ENCODE measurements around the gene AK1.
"Not testable (repeated sequence)": the region's sequence is repeated elsewhere in the genome, so short reads cannot be mapped to it uniquely, and the experiment has no call there.

Gene AK1

DNA sequence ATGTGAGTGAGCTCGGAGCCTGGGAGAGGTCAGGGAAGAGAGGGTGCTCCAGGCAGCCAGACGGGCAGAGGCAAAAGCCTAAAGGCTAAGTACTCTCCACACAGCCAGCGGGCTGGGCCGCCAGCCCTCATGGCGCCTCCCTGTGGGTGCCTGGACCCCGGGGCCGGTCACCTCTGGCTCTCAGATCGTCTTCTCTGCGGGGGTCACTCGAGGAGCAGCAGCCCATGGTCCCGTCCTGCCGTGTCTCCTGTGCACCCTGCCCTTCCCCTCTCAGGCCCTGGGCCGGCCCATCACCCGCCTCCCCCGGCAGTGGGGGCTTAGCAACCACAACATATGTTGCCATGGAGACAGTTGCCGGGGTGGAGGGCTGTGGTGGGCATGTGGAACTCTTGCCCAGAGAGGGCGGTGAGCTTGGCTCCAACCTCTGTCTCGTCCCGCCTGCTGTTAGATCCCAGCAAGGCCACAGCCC is 4.2 kb downstream of the AK1 start:
- Histone ChIP-seq H3K4me3 (ENCODE audit: low read depth, low read length) (no peak overlapping the region), H3K4me1 (peaks cover 4% of the 10 kb centered on the region), H3K9me3 (no peaks in the 10 kb centered on the region), H3K27me3 (no peaks in the 10 kb centered on the region), H3K36me3 (peaks cover 4% of the 10 kb centered on the region; the same call in 1 of the 2 replicates)
- no peak for DNase-seq
- TF ChIP-seq, protein P1, sequence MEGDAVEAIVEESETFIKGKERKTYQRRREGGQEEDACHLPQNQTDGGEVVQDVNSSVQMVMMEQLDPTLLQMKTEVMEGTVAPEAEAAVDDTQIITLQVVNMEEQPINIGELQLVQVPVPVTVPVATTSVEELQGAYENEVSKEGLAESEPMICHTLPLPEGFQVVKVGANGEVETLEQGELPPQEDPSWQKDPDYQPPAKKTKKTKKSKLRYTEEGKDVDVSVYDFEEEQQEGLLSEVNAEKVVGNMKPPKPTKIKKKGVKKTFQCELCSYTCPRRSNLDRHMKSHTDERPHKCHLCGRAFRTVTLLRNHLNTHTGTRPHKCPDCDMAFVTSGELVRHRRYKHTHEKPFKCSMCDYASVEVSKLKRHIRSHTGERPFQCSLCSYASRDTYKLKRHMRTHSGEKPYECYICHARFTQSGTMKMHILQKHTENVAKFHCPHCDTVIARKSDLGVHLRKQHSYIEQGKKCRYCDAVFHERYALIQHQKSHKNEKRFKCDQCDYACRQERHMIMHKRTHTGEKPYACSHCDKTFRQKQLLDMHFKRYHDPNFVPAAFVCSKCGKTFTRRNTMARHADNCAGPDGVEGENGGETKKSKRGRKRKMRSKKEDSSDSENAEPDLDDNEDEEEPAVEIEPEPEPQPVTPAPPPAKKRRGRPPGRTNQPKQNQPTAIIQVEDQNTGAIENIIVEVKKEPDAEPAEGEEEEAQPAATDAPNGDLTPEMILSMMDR (IDR thresholded peaks at IDR 0.05; ENCODE audit: low read depth, low read length), result no peak

DNA sequence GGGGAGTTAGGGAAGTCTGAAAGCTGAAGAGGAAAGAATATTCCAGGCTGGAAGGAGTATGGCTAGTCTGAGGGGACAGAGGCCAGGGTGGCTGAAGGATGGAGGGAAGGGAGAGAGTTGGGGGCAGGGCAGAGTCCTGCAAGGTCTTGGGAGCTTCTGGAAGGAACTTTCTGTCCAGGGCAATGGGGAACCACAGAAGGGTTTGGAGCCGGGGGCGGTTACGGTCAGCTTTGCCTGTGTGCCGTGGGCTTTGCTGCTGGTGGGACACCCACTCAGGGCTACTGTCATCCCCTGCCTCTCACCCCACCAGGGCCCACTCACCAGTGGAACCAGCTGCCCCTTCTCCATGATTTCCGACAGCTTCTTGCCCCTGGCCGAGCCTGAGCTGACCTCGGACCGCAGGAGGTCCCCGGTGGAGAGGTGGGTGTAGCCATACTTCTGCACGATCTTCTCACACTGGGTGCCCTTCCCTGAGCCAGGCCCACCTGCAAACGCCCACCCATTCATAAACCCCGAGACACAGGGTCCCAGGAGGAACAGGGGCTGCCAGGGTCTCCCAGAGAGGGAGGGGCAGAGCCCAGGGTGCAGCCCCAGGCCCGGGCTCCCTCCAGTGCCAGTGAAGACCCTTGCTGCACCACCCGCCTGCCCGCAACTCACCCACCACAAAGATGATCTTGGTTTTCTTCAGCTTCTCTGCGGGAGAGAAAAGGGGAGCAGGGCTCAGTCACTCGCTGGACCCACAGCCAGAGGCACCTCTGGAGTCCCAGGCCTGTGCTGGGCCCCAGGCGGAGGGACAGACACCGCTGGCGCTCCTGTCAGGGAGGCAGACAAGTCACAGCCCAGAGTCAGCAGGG is 4.9 kb downstream of the AK1 start:
- Histone ChIP-seq H3K4me3 (ENCODE audit: low read depth, low read length) (no peak overlapping the region), H3K4me1 (no peaks in the 10 kb centered on the region; the same call in none of the 2 replicates)
- TF ChIP-seq, protein P1 (IDR thresholded peaks at IDR 0.05; ENCODE audit: low read depth, low read length), result no peak

DNA sequence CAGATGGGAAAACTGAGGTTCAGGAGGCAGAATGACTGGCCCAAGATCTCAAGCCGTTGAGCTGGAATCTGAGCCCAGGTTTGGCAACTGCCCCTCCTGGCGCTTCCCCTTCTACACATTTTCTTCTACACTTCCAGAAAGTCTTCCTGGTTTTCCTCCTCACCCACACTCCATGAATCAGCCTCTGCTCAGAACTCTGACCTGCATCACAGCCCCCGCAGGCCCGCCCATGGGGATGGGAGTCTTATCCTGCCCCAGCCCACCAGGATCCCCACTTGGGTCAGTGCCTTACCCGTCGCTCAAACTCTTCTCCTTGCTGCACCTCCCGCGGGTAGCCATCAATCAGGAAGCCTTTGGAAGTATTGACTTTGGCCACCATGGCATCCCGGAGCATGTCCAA is 5.9 kb downstream of the AK1 start:
- H3K9me3 ChIP-seq, result no peaks in the 10 kb centered on the region
- no peaks in the 10 kb centered on the region; the same call in 1 of the 2 replicates for H3K4me1 ChIP-seq
- TF ChIP-seq, protein P1 (IDR thresholded peaks at IDR 0.05; ENCODE audit: low read depth, low read length), result no peak
- no peak for DNase-seq
- H3K4me3 ChIP-seq (ENCODE audit: low read depth, low read length), result no peak overlapping the region
- H3K27me3 ChIP-seq, result no peaks in the 10 kb centered on the region
- H3K36me3 ChIP-seq, result peaks cover 4% of the 10 kb centered on the region

More for the DNA sequence above, 4.9 kb downstream of the AK1 start:
- Histone ChIP-seq H3K36me3 (peaks cover 4% of the 10 kb centered on the region), H3K9me3 (no peaks in the 10 kb centered on the region), H3K27me3 (no peaks in the 10 kb centered on the region)
- no peak for DNase-seq

DNA sequence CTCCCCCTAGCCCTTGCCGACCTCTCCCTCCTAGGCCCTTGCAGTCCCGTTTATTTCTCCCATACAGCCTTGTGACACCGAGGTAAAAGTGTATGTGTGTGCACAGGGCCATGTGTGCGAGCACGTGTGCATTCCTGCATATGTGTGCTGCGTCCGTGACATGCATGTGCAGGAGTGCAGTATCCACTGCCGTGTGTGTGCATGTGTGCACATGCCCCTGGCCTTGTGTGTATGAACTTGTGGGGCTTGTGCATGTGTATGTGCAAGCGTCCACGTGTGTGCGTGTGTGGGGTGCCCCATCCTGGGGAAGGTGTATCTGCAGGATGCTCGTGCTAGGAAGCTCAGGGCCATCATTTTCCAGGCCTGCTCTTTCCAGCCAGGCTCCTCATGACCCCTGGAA is 6.6 kb downstream of the AK1 start:
- peaks cover 6% of the 10 kb centered on the region for H3K36me3 ChIP-seq
- no peaks in the 10 kb centered on the region for H3K9me3 ChIP-seq
- H3K27me3 ChIP-seq, result no peaks in the 10 kb centered on the region
- TF ChIP-seq, protein P1 (IDR thresholded peaks at IDR 0.05; ENCODE audit: low read depth, low read length), result no peak
- H3K4me3 ChIP-seq (ENCODE audit: low read depth, low read length), result no peak overlapping the region
- peaks cover 1% of the 10 kb centered on the region for H3K4me1 ChIP-seq
- DNase-seq, result no peak

DNA sequence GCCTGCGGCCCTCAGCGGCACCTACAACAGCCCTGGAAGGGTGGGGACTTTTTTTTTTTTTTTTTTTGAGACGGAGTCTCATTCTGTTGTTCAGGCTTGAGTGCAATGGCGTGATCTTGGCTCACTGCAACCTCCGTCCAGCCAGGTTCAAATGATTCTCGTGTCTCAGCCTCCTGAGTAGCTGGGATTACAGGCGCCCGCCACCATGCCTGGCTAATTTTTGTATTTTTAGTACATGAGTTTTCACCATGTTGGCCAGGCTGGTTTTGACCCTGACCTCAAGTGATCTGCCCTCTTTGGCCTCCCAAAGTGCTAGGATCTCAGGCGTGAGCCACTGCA is 7.4 kb downstream of the AK1 start:
- not testable (repeated sequence) for H3K36me3 ChIP-seq; DNase-seq; H3K27me3 ChIP-seq; H3K4me1 ChIP-seq; H3K4me3 ChIP-seq (ENCODE audit: low read depth, low read length); H3K9me3 ChIP-seq

DNA sequence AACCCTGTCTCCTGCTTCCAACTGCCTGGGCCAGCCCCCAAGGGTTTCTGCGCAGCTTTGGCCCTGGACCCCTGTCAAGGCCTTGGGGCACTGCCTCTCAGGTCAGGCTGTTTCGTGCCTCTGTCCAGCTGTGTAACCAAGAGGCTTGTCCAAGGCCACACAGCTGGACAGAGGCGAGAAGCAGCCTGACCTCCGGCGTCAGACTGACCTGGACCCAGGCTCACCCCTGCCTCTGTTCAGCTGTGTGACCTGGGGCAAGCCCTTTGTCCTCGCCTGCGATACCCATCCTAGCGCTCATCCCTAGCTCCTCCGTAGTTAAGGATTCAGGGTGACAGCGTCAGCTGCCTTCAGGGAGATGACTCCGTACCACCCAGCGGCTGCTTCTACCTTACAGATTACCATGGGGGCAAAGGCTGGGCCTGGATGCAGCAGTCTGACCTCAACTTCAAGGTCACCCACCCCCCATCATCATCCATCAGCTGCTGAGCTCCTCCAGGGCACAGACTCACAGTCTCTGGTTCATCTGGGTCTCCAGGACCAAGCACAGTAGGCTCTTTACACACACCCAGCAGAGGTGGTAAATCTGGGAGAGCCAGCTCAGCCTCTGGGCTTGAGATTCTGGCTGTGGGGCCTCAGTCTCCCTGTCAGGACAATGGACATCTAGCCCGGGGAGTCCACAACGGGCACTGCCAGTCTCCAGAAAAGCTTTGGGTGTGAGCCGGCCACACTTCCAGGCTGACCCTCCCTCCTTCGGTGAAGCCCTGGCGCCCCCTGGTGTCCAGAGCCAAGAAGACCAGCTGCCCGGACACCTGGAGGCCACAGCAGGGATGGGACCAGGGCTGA is 7.9 kb downstream of the AK1 start:
- TF ChIP-seq, protein P1 (IDR thresholded peaks at IDR 0.05; ENCODE audit: low read depth, low read length), result peak; percentile 92
- no peak overlapping the region for H3K4me3 ChIP-seq (ENCODE audit: low read depth, low read length)
- H3K4me1 ChIP-seq, result peaks cover 8% of the 10 kb centered on the region
- no peaks in the 10 kb centered on the region for H3K9me3 ChIP-seq
- peaks cover 8% of the 10 kb centered on the region for H3K36me3 ChIP-seq
- peak; percentile 95 for DNase-seq
- H3K27me3 ChIP-seq, result no peaks in the 10 kb centered on the region
